PC-9 (cell line): Measurements from ENCODE around the gene KCNH8. TPM values are rescaled to one million over a fixed set of nuclear protein-coding genes. Genes with fewer than 3 reads are reported as not detected.

ENCODE experiments used
- BruUV-seq: library from RNA; stranded (reverse); fragments of 400-500 nt; replicated peaks from 2 replicates; lab custom pipeline; 2021; lab: Mats Ljungman, UMichigan
- CTCF ChIA-PET: fragments of 300-600 bp; sonication (Branson Sonifier 250); formaldehyde crosslinking; loops from one replicate; lab custom pipeline; 2022; ENCODE audit warnings: antibody characterized with exemption; lab: Charles Lee
- POLR2A ChIA-PET: fragments of 300-600 bp; sonication (Branson Sonifier 250); formaldehyde crosslinking; loops from one replicate; lab custom pipeline; 2022; ENCODE audit warnings: antibody characterized with exemption; ENCODE audit not compliant: unreplicated experiment; lab: Charles Lee
- DNase-seq, 2 experiments: peaks; one replicate each; pipeline versions ENCODE4 v3.0.0 to v3.0.0-alpha.2; 2015 to 2022; ENCODE audit warnings: mixed read lengths in 1 of 2
- H2AFZ ChIP-seq: fragments of 200-600 bp; sonication (generic); 2 replicates; pipeline ENCODE4 v1.8.1; 2017; ENCODE audit warnings: antibody characterized with exemption
- H3F3A ChIP-seq: fragments of 200-600 bp; sonication (generic); 2 replicates; pipeline ENCODE4 v1.8.1; 2017; ENCODE audit warnings: antibody characterized with exemption, mild to moderate bottlenecking, low read depth; ENCODE audit not compliant: insufficient read depth
- H3K27ac ChIP-seq: fragments of 200-600 bp; sonication (generic); 2 replicates; pipeline ENCODE4 v1.6.1; 2016; ENCODE audit warnings: mixed run types
- H3K27me3 ChIP-seq: fragments of 200-600 bp; sonication (generic); 2 replicates; pipeline ENCODE4 v1.6.1; 2016; ENCODE audit warnings: low read depth, mixed run types; ENCODE audit not compliant: insufficient read depth
- H3K36me3 ChIP-seq: fragments of 200-600 bp; sonication (generic); 2 replicates; pipeline ENCODE4 v1.6.1; 2016; ENCODE audit warnings: low read depth, mixed run types
- H3K4me1 ChIP-seq: fragments of 200-600 bp; sonication (generic); replicated peaks from 2 replicates; pipeline ENCODE4 v1.6.1; 2016; ENCODE audit warnings: mixed run types; ENCODE audit not compliant: insufficient read depth
- H3K4me2 ChIP-seq: fragments of 200-600 bp; sonication (generic); 2 replicates; pipeline ENCODE4 v1.6.1; 2017; ENCODE audit warnings: mixed run types
- H3K4me3 ChIP-seq: fragments of 200-600 bp; sonication (generic); 2 replicates; pipeline ENCODE4 v1.6.1; 2016; ENCODE audit warnings: mixed run types
- H3K79me2 ChIP-seq: fragments of 200-600 bp; sonication (generic); 2 replicates; pipeline ENCODE4 v1.6.1; 2017; ENCODE audit warnings: low read depth, mixed run types
- H3K9me2 ChIP-seq: fragments of 200-600 bp; sonication (generic); 2 replicates; pipeline ENCODE4 v1.8.1; 2017; ENCODE audit warnings: mild to moderate bottlenecking; ENCODE audit not compliant: insufficient read depth
- H3K9me3 ChIP-seq: fragments of 200-600 bp; sonication (generic); 2 replicates; pipeline ENCODE4 v1.8.1; 2016; ENCODE audit warnings: low read depth; ENCODE audit not compliant: insufficient read depth
- H4K20me1 ChIP-seq: fragments of 200-600 bp; sonication (generic); 2 replicates; pipeline ENCODE4 v1.8.1; 2017; ENCODE audit not compliant: insufficient read depth
- CTCF ChIP-seq: fragments of 200-600 bp; sonication (generic); conservative IDR thresholded peaks from 2 replicates; pipeline ENCODE4 v1.6.1; 2017; ENCODE audit warnings: mixed run types, antibody characterized with exemption, mild to moderate bottlenecking, moderate library complexity
- EZH2 ChIP-seq: fragments of 200-600 bp; sonication (generic); IDR thresholded peaks from 2 replicates; pipeline ENCODE4 v1.8.0; 2017; ENCODE audit warnings: antibody characterized with exemption, low read depth
- intact Hi-C: fragments of 100-400 bp; cut with micrococcal nuclease; formaldehyde crosslinking; loops from one replicate; pipeline ENCODE4 v1.10.0; 2022; ENCODE audit not compliant: unreplicated experiment
- total RNA-seq: library from RNA; stranded (reverse); gene quantifications from 2 replicates; pipeline ENCODE4 v1.2.3, GENCODE V29; 2021

Gene KCNH8
- total RNA-seq, 1 experiment from 2014 or later, result 0.63 TPM

DNA sequence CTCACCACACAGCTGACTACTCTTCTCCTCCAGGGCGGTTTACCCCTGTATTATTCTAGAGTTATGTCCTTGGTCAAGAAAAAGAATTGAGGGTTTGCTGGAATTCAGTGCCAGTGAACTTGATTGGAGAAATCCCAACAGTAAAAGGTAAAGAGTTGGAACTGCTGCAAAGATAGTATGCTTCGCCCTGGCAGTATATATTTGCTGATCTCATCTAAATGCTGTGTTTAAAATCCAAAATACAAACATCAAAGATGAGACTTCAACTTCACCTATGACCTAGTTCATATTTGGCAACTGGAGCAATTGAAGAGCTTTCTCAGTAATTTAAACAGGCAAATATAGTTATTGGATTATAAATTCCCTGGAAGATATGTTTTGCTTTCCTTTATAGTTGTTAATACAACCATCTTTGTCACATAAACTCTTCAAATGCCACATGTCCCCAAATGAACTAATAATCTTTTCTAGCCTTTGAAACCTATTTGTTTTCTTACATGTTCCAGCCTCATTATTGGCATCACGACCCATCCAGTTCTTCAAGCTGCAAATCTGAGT, 6.5 kb downstream of the KCNH8 start:
- Histone ChIP-seq H3K36me3 (no peaks in the 10 kb centered on the region), H3K4me2 (no peak overlapping the region), H3K4me3 (no peak overlapping the region), H2AFZ (no peak overlapping the region), H3K4me1 (no peaks in the 10 kb centered on the region), H3F3A (no peaks in the 10 kb centered on the region), H3K9me3 (no peaks in the 10 kb centered on the region), H3K27me3 (no peaks in the 10 kb centered on the region), H3K79me2 (no peaks in the 10 kb centered on the region), H4K20me1 (0 out of 2 replicates have a peak, but pooled peaks cover 4% of the 10 kb centered on the region), H3K27ac (no peak overlapping the region), H3K9me2 (no peaks in the 10 kb centered on the region; the same call in 1 of the 2 replicates)
- BruUV-seq, result no TSS peak
- ChIA-PET POLR2A (no interaction called here), CTCF (no interaction called here)
- TF ChIP-seq EZH2 (no peak), CTCF (no peak)
- intact Hi-C loops, result no loop called here
- no peak for DNase-seq

GRCh38 chr3:19155375-19155774, 7.1 kb downstream of the KCNH8 start:
- H3K9me2 ChIP-seq, result no peaks in the 10 kb centered on the region; the same call in 1 of the 2 replicates
- H3K27ac ChIP-seq, result no peak overlapping the region
- intact Hi-C loops, result no loop called here
- H3K79me2 ChIP-seq, result no peaks in the 10 kb centered on the region
- H3K4me2 ChIP-seq, result no peak overlapping the region
- H2AFZ ChIP-seq, result no peak overlapping the region
- H3K9me3 ChIP-seq, result no peaks in the 10 kb centered on the region
- H3F3A ChIP-seq, result no peaks in the 10 kb centered on the region
- BruUV-seq, result no TSS peak
- no peaks in the 10 kb centered on the region for H3K4me1 ChIP-seq
- H3K36me3 ChIP-seq, result no peaks in the 10 kb centered on the region
- no peak for DNase-seq
- ChIA-PET POLR2A (no interaction called here), CTCF (no interaction called here)
- no peaks in the 10 kb centered on the region for H3K27me3 ChIP-seq
- TF ChIP-seq CTCF (no peak), EZH2 (no peak)
- 0 out of 2 replicates have a peak, but pooled peaks cover 4% of the 10 kb centered on the region for H4K20me1 ChIP-seq
- H3K4me3 ChIP-seq, result no peak overlapping the region

DNA sequence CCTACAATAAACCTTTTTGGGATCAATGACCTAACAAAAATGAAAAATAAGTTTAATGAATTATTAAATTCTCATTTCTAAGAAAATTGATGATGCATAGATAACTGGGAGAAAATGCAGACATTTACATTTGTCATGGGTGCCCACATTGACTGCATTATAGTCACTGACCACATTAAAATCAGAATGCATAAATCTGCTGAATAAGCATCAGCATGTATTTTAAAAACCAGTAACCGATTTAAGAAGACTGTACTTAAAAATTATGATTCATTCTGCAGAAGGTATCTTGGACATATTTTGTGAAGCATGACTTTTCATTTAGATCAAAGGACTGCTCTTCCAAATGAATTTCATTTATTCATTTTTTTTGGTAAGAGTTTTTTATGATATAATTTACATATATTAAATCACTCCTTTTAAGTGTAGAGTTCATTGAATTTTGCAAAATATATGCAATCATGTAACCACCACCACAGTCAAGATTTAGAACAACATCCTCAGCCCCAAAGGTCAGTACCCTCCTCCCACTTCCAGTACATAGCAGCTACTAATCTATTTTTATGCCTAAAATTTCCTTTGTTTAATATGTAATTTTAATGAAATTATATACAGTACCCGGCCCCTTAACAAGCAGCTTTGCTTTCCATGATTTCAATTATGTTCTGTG, 11.8 kb downstream of the KCNH8 start:
- no peak overlapping the region for H2AFZ ChIP-seq
- H3K4me1 ChIP-seq, result no peaks in the 10 kb centered on the region
- no peak for DNase-seq
- H3K36me3 ChIP-seq, result no peaks in the 10 kb centered on the region
- TF ChIP-seq EZH2 (no peak), CTCF (no peak)
- ChIA-PET POLR2A (no interaction called here), CTCF (no interaction called here)
- 0 out of 2 replicates have a peak, but pooled peaks cover 4% of the 10 kb centered on the region for H4K20me1 ChIP-seq
- H3K27ac ChIP-seq, result no peak overlapping the region
- BruUV-seq, result no TSS peak
- no peaks in the 10 kb centered on the region for H3K79me2 ChIP-seq
- H3K4me3 ChIP-seq, result no peak overlapping the region
- H3K9me3 ChIP-seq, result no peaks in the 10 kb centered on the region
- no peak overlapping the region for H3K4me2 ChIP-seq
- intact Hi-C loops, result no loop called here
- H3K27me3 ChIP-seq, result no peaks in the 10 kb centered on the region
- H3K9me2 ChIP-seq, result no peaks in the 10 kb centered on the region; the same call in 1 of the 2 replicates
- no peaks in the 10 kb centered on the region for H3F3A ChIP-seq
